CD8-positive, alpha-beta memory T cell (primary cell): ENCODE results near the gene CHMP5. TPM values are rescaled to one million over a fixed set of nuclear protein-coding genes. Genes with fewer than 3 reads are reported as not detected.

Experiments
- CTCF ChIA-PET: fragments of 350-600 bp; sonication (Branson Sonifier 250); formaldehyde crosslinking; loops from one replicate; lab custom pipeline; 2021; ENCODE audit warnings: antibody characterized with exemption; lab: Charles Lee
- POLR2A ChIA-PET: fragments of 350-600 bp; sonication (Branson Sonifier 250); formaldehyde crosslinking; loops from one replicate; lab custom pipeline; 2021; ENCODE audit warnings: antibody characterized with exemption; lab: Charles Lee
- DNase-seq, 5 donors: peaks; one replicate each; pipeline versions ENCODE4 v3.0.0 to v3.0.0-alpha.2; 2020 to 2022; ENCODE audit warnings: mixed read lengths in 1 of 5
- H3K27ac ChIP-seq: one replicate; pipeline ENCODE4 v1.7.0; 2013; ENCODE audit warnings: low read depth, mild to moderate bottlenecking, low read length, moderate library complexity
- H3K27me3 ChIP-seq: 2 replicates; pipeline ENCODE4 v1.7.0; 2013; ENCODE audit warnings: low read length, mild to moderate bottlenecking; ENCODE audit not compliant: insufficient read depth, poor library complexity, severe bottlenecking
- H3K36me3 ChIP-seq: 2 replicates; pipeline ENCODE4 v1.7.0; 2013; ENCODE audit warnings: mild to moderate bottlenecking, low read length, moderate library complexity; ENCODE audit not compliant: insufficient read depth
- H3K4me1 ChIP-seq: 2 replicates; pipeline ENCODE4 v1.7.0; 2013; ENCODE audit warnings: mild to moderate bottlenecking, low read length, moderate library complexity; ENCODE audit not compliant: insufficient read depth
- H3K4me3 ChIP-seq: 2 replicates; pipeline ENCODE4 v1.7.0; 2013; ENCODE audit warnings: mild to moderate bottlenecking, low read length
- H3K9me3 ChIP-seq: 2 replicates; pipeline ENCODE4 v1.7.0; 2013; ENCODE audit warnings: mild to moderate bottlenecking, low read length
- H3K27ac Mint-ChIP-seq, 8 donors: one replicate each; pipeline ENCODE4 v1.8.0; 2020 to 2021; ENCODE audit warnings: mixed read lengths in 8 of 8, mild to moderate bottlenecking in 6 of 8, inconsistent platforms in 3 of 8, moderate library complexity in 3 of 8
- H3K27me3 Mint-ChIP-seq, 2 donors: one replicate each; pipeline ENCODE4 v1.8.0; 2020 to 2021; ENCODE audit warnings: mixed read lengths in 2 of 2, mild to moderate bottlenecking in 1 of 2, moderate library complexity in 1 of 2
- H3K36me3 Mint-ChIP-seq, 3 donors: one replicate each; pipeline ENCODE4 v1.8.0; 2020 to 2021; ENCODE audit warnings: mixed read lengths in 3 of 3, inconsistent platforms in 1 of 3, mild to moderate bottlenecking in 1 of 3
- H3K4me1 Mint-ChIP-seq, 3 donors: one replicate each; pipeline ENCODE4 v1.8.0; 2020 to 2021; ENCODE audit warnings: mixed read lengths in 3 of 3, inconsistent platforms in 1 of 3, mild to moderate bottlenecking in 1 of 3
- H3K4me3 Mint-ChIP-seq, 7 donors: one replicate each; pipeline ENCODE4 v1.8.0; 2020 to 2021; ENCODE audit warnings: mixed read lengths in 7 of 7, mild to moderate bottlenecking in 6 of 7, moderate library complexity in 4 of 7, inconsistent platforms in 2 of 7
- H3K9me3 Mint-ChIP-seq, 5 donors: one replicate each; pipeline ENCODE4 v1.8.0; 2020 to 2022; ENCODE audit warnings: mixed read lengths in 5 of 5, mild to moderate bottlenecking in 3 of 5, moderate library complexity in 2 of 5, inconsistent platforms in 1 of 5
- polyA plus RNA-seq: library from polyadenylated mRNA; unstranded; fragments of 300-500 nt; fragmentation: Illumina TruSeq; gene quantifications from one replicate; pipeline ENCODE4 v1.2.3, GENCODE V29; 2021
- total RNA-seq, 2 experiments: library from RNA; stranded (reverse); gene quantifications; one replicate each; pipeline ENCODE4 v1.2.3, GENCODE V29; 2021

The CHMP5 gene
- total and polyA plus RNA-seq, 3 experiments from 2014 or later: 42.6 to 55.0 (median 54.3) TPM

DNA sequence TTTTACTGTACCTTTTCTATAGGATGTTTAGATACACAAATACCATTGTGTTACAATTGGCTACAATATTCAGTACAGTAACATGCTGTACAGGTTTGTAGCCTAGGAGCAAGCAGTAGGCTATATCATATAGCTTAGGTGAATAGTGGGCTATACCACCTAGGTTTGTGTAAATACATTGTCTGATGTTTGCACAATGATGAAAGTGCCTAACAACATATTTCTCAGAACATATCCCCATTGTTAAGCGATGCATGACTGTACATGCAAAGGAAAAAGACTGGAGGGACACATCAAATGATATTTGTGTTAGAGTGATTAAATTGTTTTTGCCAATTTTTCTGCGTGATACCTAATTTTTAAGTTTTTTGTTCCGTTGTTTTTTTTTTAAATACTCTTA lies 5.3 kb downstream of the CHMP5 start:
- H3K9me3 ChIP-seq: no peaks in the 10 kb centered on the region
- DNase-seq: no peak
- no peaks in the 10 kb centered on the region for H3K9me3 Mint-ChIP-seq
- peaks cover 35% of the 10 kb centered on the region for H3K36me3 ChIP-seq
- peaks cover 28 to 44% (median 40%) of the 10 kb centered on the region in 3 donors for H3K4me1 Mint-ChIP-seq
- H3K27ac ChIP-seq: no peak overlapping the region
- POLR2A ChIA-PET: no interaction called here
- peaks cover 0 to 75% (median 19%) of the 10 kb centered on the region in 3 donors for H3K36me3 Mint-ChIP-seq
- CTCF ChIA-PET: no interaction called here
- no peaks in the 10 kb centered on the region for H3K27me3 ChIP-seq
- no peaks in the 10 kb centered on the region for H3K27me3 Mint-ChIP-seq
- no peak overlapping the region for H3K4me3 Mint-ChIP-seq
- no peak overlapping the region for H3K4me3 ChIP-seq
- H3K4me1 ChIP-seq: peaks cover 23% of the 10 kb centered on the region
- H3K27ac Mint-ChIP-seq: no peak overlapping the region

DNA sequence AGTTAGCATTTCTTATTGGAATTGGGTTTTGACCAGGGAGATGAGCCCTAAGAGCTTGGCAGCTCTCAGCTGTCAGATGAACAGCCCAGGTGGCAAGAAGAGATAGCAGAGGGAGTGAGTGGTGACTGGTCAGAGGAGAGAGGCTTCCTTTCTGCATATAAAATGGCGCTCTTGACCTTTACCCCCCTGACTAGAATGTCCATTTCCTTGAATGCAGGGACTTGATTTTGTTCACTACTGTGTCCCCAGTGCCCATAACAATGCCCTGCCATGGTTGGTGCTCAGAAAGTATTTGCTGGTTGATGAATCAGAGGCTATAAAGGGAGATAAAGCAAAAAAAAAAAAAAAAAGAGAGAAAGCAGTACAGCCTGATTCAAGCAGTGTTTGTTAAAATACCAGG lies 7.2 kb downstream of the CHMP5 start:
- peaks cover 5% of the 10 kb centered on the region for H3K4me1 ChIP-seq
- no peaks in the 10 kb centered on the region for H3K27me3 ChIP-seq
- peaks cover 13 to 25% (median 21%) of the 10 kb centered on the region in 3 donors for H3K4me1 Mint-ChIP-seq
- no peak overlapping the region for H3K27ac ChIP-seq
- no peaks in the 10 kb centered on the region for H3K27me3 Mint-ChIP-seq
- peak overlapping the region in 2 of 8 donors; percentile 38 to 54 for H3K27ac Mint-ChIP-seq
- H3K36me3 ChIP-seq: peaks cover 49% of the 10 kb centered on the region
- DNase-seq: no peak
- ChIA-PET CTCF (no interaction called here), POLR2A (no interaction called here)
- no peak overlapping the region for H3K4me3 ChIP-seq
- no peaks in the 10 kb centered on the region for H3K9me3 ChIP-seq
- H3K4me3 Mint-ChIP-seq: peak overlapping the region in 1 of 7 donors; percentile 40
- no peaks in the 10 kb centered on the region for H3K9me3 Mint-ChIP-seq
- peaks cover 0 to 83% (median 20%) of the 10 kb centered on the region in 3 donors for H3K36me3 Mint-ChIP-seq

- H3K4me3 ChIP-seq: no peak overlapping the region
- H3K36me3 ChIP-seq: peaks cover 56% of the 10 kb centered on the region
- Mint-ChIP-seq H3K9me3 (no peaks in the 10 kb centered on the region), H3K27ac (peak overlapping the region in 5 of 8 donors; percentile 26 to 79 (median 50)), H3K4me3 (peak overlapping the region in 1 of 7 donors; percentile 2), H3K36me3 (peaks cover 0 to 84% (median 24%) of the 10 kb centered on the region in 3 donors), H3K27me3 (no peaks in the 10 kb centered on the region), H3K4me1 (peaks cover 7 to 12% (median 8%) of the 10 kb centered on the region in 3 donors)
- H3K27me3 ChIP-seq: no peaks in the 10 kb centered on the region
- H3K9me3 ChIP-seq: no peaks in the 10 kb centered on the region
- POLR2A ChIA-PET: interaction anchor here (1.2 kb wide), 1 partner anchor 17 kb away, joined by 3 read pairs; the partner anchor contains the start of gene NFX1
- H3K27ac ChIP-seq: no peak overlapping the region
- CTCF ChIA-PET: interaction anchor here (0.8 to 1.9 kb wide), 2 partner anchors 10 to 14 kb away, joined by 3 to 7 read pairs; no protein-coding TSS in a partner anchor
- no peak for DNase-seq
- H3K4me1 ChIP-seq: no peaks in the 10 kb centered on the region
Measured at GRCh38 chr9:33273266-33273971, 8.6 kb downstream of the CHMP5 start.

- POLR2A ChIA-PET: interaction anchor here (1.2 kb wide), 1 partner anchor 16 kb away, joined by 3 read pairs; the partner anchor contains the start of gene NFX1
- CTCF ChIA-PET: interaction anchor here (1.9 kb wide), 1 partner anchor 13 kb away, joined by 7 read pairs; no protein-coding TSS in a partner anchor
- no peaks in the 10 kb centered on the region for H3K9me3 Mint-ChIP-seq
- Histone ChIP-seq H3K27me3 (no peaks in the 10 kb centered on the region), H3K4me1 (no peaks in the 10 kb centered on the region), H3K4me3 (no peak overlapping the region), H3K27ac (no peak overlapping the region), H3K36me3 (peaks cover 60% of the 10 kb centered on the region), H3K9me3 (no peaks in the 10 kb centered on the region)
- no peak overlapping the region for H3K4me3 Mint-ChIP-seq
- no peak for DNase-seq
- peak overlapping the region in 2 of 8 donors; percentile 79 for H3K27ac Mint-ChIP-seq
- H3K36me3 Mint-ChIP-seq: peaks cover 0 to 86% (median 24%) of the 10 kb centered on the region in 3 donors
- H3K27me3 Mint-ChIP-seq: no peaks in the 10 kb centered on the region
- H3K4me1 Mint-ChIP-seq: peaks cover 7 to 12% (median 8%) of the 10 kb centered on the region in 3 donors
Measured at GRCh38 chr9:33273972-33274328, 9.1 kb downstream of the CHMP5 start.

DNA sequence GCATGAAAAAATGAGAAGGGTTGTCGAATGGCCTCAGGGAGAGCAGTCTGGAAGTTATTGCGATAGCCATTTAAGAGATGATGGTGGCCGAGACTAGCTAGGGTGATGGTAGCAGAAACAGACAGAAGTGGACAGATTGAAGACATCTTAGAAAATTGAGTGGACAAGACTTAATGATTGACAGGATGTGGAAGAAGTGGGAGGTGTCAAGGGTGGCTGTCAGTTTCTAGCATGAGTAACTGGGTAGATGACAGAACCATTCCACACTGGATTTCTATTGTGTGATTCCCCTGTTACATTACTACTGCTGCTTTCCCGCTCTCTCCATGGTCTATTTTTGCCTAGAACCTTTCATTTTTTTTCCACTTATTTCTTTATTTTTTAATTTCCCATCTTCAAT lies 12.6 kb downstream of the CHMP5 start:
- Mint-ChIP-seq H3K9me3 (no peaks in the 10 kb centered on the region), H3K27ac (peak overlapping the region in 4 of 8 donors; percentile 26 to 58 (median 35)), H3K27me3 (no peaks in the 10 kb centered on the region), H3K36me3 (peaks cover 0 to 89% (median 30%) of the 10 kb centered on the region in 3 donors), H3K4me1 (peaks cover 4 to 8% (median 4%) of the 10 kb centered on the region in 3 donors), H3K4me3 (no peak overlapping the region)
- Histone ChIP-seq H3K9me3 (no peaks in the 10 kb centered on the region), H3K27me3 (no peaks in the 10 kb centered on the region), H3K4me3 (no peak overlapping the region), H3K4me1 (no peaks in the 10 kb centered on the region), H3K36me3 (peaks cover 54% of the 10 kb centered on the region), H3K27ac (no peak overlapping the region)
- ChIA-PET POLR2A (no interaction called here), CTCF (no interaction called here)
- DNase-seq: no peak

DNA sequence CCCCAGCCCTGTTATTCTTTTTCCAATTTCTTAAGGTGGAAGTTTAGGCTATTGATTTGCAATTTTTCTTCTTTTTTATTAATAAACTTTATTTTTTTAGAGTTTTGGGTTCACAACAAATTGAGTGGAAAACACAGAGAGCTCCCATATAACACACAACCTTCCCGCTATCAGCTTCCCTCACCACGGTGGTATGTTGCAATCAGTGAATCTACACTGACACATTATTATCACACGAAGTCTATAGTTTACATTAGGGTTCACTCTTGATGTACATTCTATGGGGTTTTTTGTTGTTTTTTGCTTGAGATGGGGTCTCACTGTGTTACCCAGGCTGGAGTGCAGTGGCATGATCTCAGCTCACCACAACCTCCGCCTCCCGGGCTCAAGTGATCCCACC lies 20.7 kb downstream of the CHMP5 start:
- DNase-seq: no peak
- H3K36me3 Mint-ChIP-seq: peaks cover 0 to 42% (median 9%) of the 10 kb centered on the region in 3 donors
- Histone ChIP-seq H3K4me1 (peaks cover 18% of the 10 kb centered on the region), H3K9me3 (no peaks in the 10 kb centered on the region), H3K4me3 (no peak overlapping the region), H3K36me3 (peaks cover 11% of the 10 kb centered on the region), H3K27ac (no peak overlapping the region), H3K27me3 (no peaks in the 10 kb centered on the region)
- peaks cover 0 to 3% of the 10 kb centered on the region in 2 donors for H3K27me3 Mint-ChIP-seq
- peaks cover 12 to 17% (median 14%) of the 10 kb centered on the region in 3 donors for H3K4me1 Mint-ChIP-seq
- ChIA-PET CTCF (no interaction called here), POLR2A (no interaction called here)
- no peak overlapping the region for H3K4me3 Mint-ChIP-seq
- no peaks in the 10 kb centered on the region for H3K9me3 Mint-ChIP-seq
- peak overlapping the region in 1 of 8 donors; percentile 4 for H3K27ac Mint-ChIP-seq

- DNase-seq: peak in 4 of 5 donors; percentile 11 to 65 (median 60)
- Mint-ChIP-seq H3K27ac (peak overlapping the region; percentile 26 to 95 (median 86)), H3K9me3 (no peaks in the 10 kb centered on the region), H3K27me3 (peaks cover 0 to 4% of the 10 kb centered on the region in 2 donors), H3K4me1 (peaks cover 25 to 33% (median 30%) of the 10 kb centered on the region in 3 donors), H3K36me3 (peaks cover 0 to 38% (median 5%) of the 10 kb centered on the region in 3 donors), H3K4me3 (peak overlapping the region in 3 of 7 donors; percentile 51 to 72 (median 54))
- no peaks in the 10 kb centered on the region for H3K27me3 ChIP-seq
- no peak overlapping the region for H3K4me3 ChIP-seq
- peaks cover 3% of the 10 kb centered on the region for H3K36me3 ChIP-seq
- ChIA-PET POLR2A (interaction anchor here (0.6 kb wide), 2 partner anchors 39 to 173 kb away, joined by 3 to 6 read pairs; no protein-coding TSS in a partner anchor), CTCF (interaction anchor here (0.7 to 1.9 kb wide), 12 partner anchors 10 to 186 kb away, joined by 3 to 7 read pairs (median 4); partner anchors contain the start of genes BAG1, CHMP5 and NOL6)
- H3K4me1 ChIP-seq: peaks cover 31% of the 10 kb centered on the region
- no peaks in the 10 kb centered on the region for H3K9me3 ChIP-seq
- peak overlapping the region; percentile 10 for H3K27ac ChIP-seq
Measured at GRCh38 chr9:33287087-33287490, 22.2 kb downstream of the CHMP5 start.

DNA sequence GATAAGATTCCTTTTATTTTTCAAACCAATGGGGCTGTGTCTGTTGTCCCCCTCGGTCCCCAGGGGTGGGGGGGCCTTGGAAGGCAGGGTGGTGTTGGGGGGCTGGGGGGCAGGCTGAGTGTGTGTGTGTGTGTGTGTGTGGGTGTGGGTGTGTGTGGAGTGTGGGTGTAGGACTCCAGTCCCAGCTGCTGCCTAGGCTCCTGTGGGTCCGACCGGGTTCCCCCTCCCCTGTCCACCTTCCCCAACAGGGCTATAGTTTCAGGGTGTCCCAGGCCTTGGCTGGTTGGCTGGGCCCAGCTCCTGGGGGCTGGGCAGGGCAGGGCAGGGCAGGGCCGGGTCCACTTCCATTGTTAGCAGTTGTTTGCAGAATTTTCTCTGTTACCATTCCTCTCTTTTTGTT lies 23.4 kb downstream of the CHMP5 start:
- no peaks in the 10 kb centered on the region for H3K27me3 ChIP-seq
- H3K9me3 Mint-ChIP-seq: no peaks in the 10 kb centered on the region
- peak overlapping the region in 5 of 8 donors; percentile 27 to 80 (median 70) for H3K27ac Mint-ChIP-seq
- CTCF ChIA-PET: interaction anchor here (1.0 to 1.8 kb wide), 6 partner anchors 13 to 178 kb away, joined by 3 to 7 read pairs (median 6); partner anchors contain the start of genes BAG1 and CHMP5
- H3K36me3 Mint-ChIP-seq: peaks cover 0 to 38% (median 6%) of the 10 kb centered on the region in 3 donors
- peaks cover 0 to 4% of the 10 kb centered on the region in 2 donors for H3K27me3 Mint-ChIP-seq
- peak overlapping the region in 2 of 7 donors; percentile 29 to 65 for H3K4me3 Mint-ChIP-seq
- H3K9me3 ChIP-seq: no peaks in the 10 kb centered on the region
- H3K36me3 ChIP-seq: peaks cover 13% of the 10 kb centered on the region
- H3K4me1 ChIP-seq: peaks cover 43% of the 10 kb centered on the region
- POLR2A ChIA-PET: no interaction called here
- H3K4me3 ChIP-seq: no peak overlapping the region
- peaks cover 36 to 45% (median 42%) of the 10 kb centered on the region in 3 donors for H3K4me1 Mint-ChIP-seq
- H3K27ac ChIP-seq: no peak overlapping the region
- DNase-seq: no peak
